Adrenal gland (tissue), 12 donors: ENCODE results near the gene CHST14. TPM values are rescaled to one million over a fixed set of nuclear protein-coding genes. Genes with fewer than 3 reads are reported as not detected.
A peak's percentile ranks its signal among the peaks of the same experiment; 100 is the strongest.
"Not testable (repeated sequence)": the region's sequence is repeated elsewhere in the genome, so short reads cannot be mapped to it uniquely, and the experiment has no call there.

Experiments used
- DNase-seq, 7 donors: peaks; one replicate each; pipeline ENCODE4 v3.0.0-alpha.2; 2019 to 2020
- H3K27ac ChIP-seq, 5 donors: fragments of 200-600 bp; sonication (generic) in 4 of 5; 1 replicate in 3 of 5; 2 replicates in 2 of 5; pipeline versions ENCODE4 v1.5.1 to v1.8.0; 2016 to 2020; ENCODE audit warnings: mild to moderate bottlenecking in 1 of 5
- H3K27me3 ChIP-seq: fragments of 200-600 bp; 2 replicates; pipeline ENCODE4 v1.8.0; 2021
- H3K36me3 ChIP-seq, 2 donors: fragments of 200-600 bp; replicated peaks in 1 of 2; 1 replicate in 1 of 2; 2 replicates in 1 of 2; pipeline versions ENCODE4 v1.5.1 to v1.8.0; 2018 to 2022
- H3K4me1 ChIP-seq, 2 donors: fragments of 200-600 bp; replicated peaks in 1 of 2; 1 replicate in 1 of 2; 2 replicates in 1 of 2; pipeline versions ENCODE4 v1.5.1 to v1.8.0; 2018 to 2021
- H3K4me3 ChIP-seq, 4 donors: fragments of 200-600 bp; sonication (generic) in 3 of 4; one replicate each; pipeline ENCODE4 v1.5.1; 2016 to 2018
- H3K9me3 ChIP-seq, 3 donors: fragments of 200-600 bp; sonication (generic) in 1 of 3; replicated peaks in 1 of 3; 1 replicate in 2 of 3; 2 replicates in 1 of 3; pipeline versions ENCODE4 v1.5.1 to v1.8.0; 2016 to 2021
- POLR2A ChIP-seq, 2 donors: fragments of 450-650 bp; IDR thresholded peaks; one replicate each; pipeline ENCODE4 v1.6.1; 2017; ENCODE audit warnings: antibody characterized with exemption in 2 of 2, mild to moderate bottlenecking in 2 of 2, moderate library complexity in 1 of 2
- WGBS, 4 donors: extraction: QIAGEN DNeasy Blood & Tissue Kit in 2 of 4; methylation state at CpG; one replicate each; pipeline versions ENCODE4 v1.1.5 to v1.1.7; 2013 to 2017; 5-methylcytosine and 5-hydroxymethylcytosine counted together
- intact Hi-C, 2 donors: fragments of 100-400 bp; cut with DNase I; formaldehyde crosslinking; loops; one replicate each; pipeline versions ENCODE4 v1.14.1 to v1.15.0; 2022 to 2023
- polyA plus RNA-seq, 3 donors: library from polyadenylated mRNA; stranded (reverse); fragments of 200-250 nt in 2 of 3; fragments of 350-450 nt in 1 of 3; fragmentation: Illumina TruSeq in 1 of 3; extraction: RNeasy Lipid Tissue Mini Kit (QIAGEN cat#74804) in 1 of 3; gene quantifications; one replicate each; pipeline ENCODE4 v1.2.3, GENCODE V29; 2013 to 2014
- total RNA-seq, 9 donors: library from RNA; depleted of rRNA in 4 of 9; stranded (reverse); fragments of >200 nt in 4 of 9; fragments of 120-200 nt in 1 of 9; fragmentation: NEBNext Ultra II Directional in 1 of 9; extraction: Animal tissue kit (Norgen Biotek cat#: 25700) in 1 of 9; gene quantifications; one replicate each; pipeline versions ENCODE4 v1.1.0 to v1.2.4, GENCODE V29; 2013 to 2023
- TF ChIP-seq, protein P1 (sequence below), 6 experiments: fragments of 450-650 bp in 4 of 6; fragments of 200-600 bp in 2 of 6; sonication (generic) in 1 of 6; IDR thresholded peaks; 1 replicate in 5 of 6; 2 replicates in 1 of 6; pipeline versions ENCODE4 v1.5.1 to v1.8.0; 2016 to 2021; ENCODE audit warnings: antibody characterized with exemption in 6 of 6, mild to moderate bottlenecking in 2 of 6, moderate library complexity in 1 of 6
- donor health status: healthy with polysubstance abuse.
- donor health status: Bipolar disorder and iron deficiency.
- donor health status: DM: yes; HTN: yes; CAD: no.
- donor health status: DM: no; HTN: no; CAD: no.
- donor health status: DM: no; HTN: no; CAD: no.
- donor health status: DM: yes; HTN: yes; CAD: no.

Gene CHST14
- total and polyA plus RNA-seq, 12 donors: 5.0 to 20.6 (median 10.0) TPM

- Histone ChIP-seq H3K4me1 (peaks cover 12 to 28% of the 10 kb centered on the region in 2 donors), H3K4me3 (no peak overlapping the region), H3K27me3 (no peaks in the 10 kb centered on the region), H3K9me3 (no peaks in the 10 kb centered on the region), H3K36me3 (no peaks in the 10 kb centered on the region), H3K27ac (no peak overlapping the region)
- no peak for DNase-seq
- no peak for TF ChIP-seq POLR2A (IDR thresholded peaks at IDR 0.05)
- TF ChIP-seq, protein P1, sequence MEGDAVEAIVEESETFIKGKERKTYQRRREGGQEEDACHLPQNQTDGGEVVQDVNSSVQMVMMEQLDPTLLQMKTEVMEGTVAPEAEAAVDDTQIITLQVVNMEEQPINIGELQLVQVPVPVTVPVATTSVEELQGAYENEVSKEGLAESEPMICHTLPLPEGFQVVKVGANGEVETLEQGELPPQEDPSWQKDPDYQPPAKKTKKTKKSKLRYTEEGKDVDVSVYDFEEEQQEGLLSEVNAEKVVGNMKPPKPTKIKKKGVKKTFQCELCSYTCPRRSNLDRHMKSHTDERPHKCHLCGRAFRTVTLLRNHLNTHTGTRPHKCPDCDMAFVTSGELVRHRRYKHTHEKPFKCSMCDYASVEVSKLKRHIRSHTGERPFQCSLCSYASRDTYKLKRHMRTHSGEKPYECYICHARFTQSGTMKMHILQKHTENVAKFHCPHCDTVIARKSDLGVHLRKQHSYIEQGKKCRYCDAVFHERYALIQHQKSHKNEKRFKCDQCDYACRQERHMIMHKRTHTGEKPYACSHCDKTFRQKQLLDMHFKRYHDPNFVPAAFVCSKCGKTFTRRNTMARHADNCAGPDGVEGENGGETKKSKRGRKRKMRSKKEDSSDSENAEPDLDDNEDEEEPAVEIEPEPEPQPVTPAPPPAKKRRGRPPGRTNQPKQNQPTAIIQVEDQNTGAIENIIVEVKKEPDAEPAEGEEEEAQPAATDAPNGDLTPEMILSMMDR (IDR thresholded peaks at IDR 0.05): no peak
- WGBS, 4 donors: 84 to 100% (median 94%) methylated on average over 2 of the region's 2 CpGs
- intact Hi-C loops: no loop called here
These were observed 20.7 kb upstream of the CHST14 start for GRCh38 chr15:40450047-40450446.

- Histone ChIP-seq H3K36me3 (no peaks in the 10 kb centered on the region), H3K4me1 (peaks cover 23 to 34% of the 10 kb centered on the region in 2 donors), H3K27ac (no peak overlapping the region), H3K4me3 (no peak overlapping the region), H3K27me3 (no peaks in the 10 kb centered on the region), H3K9me3 (no peaks in the 10 kb centered on the region)
- DNase-seq: no peak
- intact Hi-C loops: no loop called here
- no peak for TF ChIP-seq POLR2A (IDR thresholded peaks at IDR 0.05)
- TF ChIP-seq, protein P1 (IDR thresholded peaks at IDR 0.05): no peak
- 82 to 91% (median 85%) methylated on average over 3 of the region's 3 CpGs for WGBS, 4 donors
These were observed 19.1 kb upstream of the CHST14 start for GRCh38 chr15:40451527-40452158.

- H3K27me3 ChIP-seq: no peaks in the 10 kb centered on the region
- 63 to 77% (median 68%) methylated on average over 10 to 11 of the region's 11 CpGs for WGBS, 4 donors
- H3K4me1 ChIP-seq: peaks cover 28 to 42% of the 10 kb centered on the region in 2 donors
- intact Hi-C loops: no loop called here
- DNase-seq: no peak
- no peak overlapping the region for H3K4me3 ChIP-seq
- H3K36me3 ChIP-seq: no peaks in the 10 kb centered on the region
- no peaks in the 10 kb centered on the region for H3K9me3 ChIP-seq
- TF ChIP-seq, protein P1 (IDR thresholded peaks at IDR 0.05): no peak
- TF ChIP-seq POLR2A (IDR thresholded peaks at IDR 0.05): no peak
- H3K27ac ChIP-seq: no peak overlapping the region
These were observed 18.3 kb upstream of the CHST14 start for GRCh38 chr15:40452296-40453090.

DNA sequence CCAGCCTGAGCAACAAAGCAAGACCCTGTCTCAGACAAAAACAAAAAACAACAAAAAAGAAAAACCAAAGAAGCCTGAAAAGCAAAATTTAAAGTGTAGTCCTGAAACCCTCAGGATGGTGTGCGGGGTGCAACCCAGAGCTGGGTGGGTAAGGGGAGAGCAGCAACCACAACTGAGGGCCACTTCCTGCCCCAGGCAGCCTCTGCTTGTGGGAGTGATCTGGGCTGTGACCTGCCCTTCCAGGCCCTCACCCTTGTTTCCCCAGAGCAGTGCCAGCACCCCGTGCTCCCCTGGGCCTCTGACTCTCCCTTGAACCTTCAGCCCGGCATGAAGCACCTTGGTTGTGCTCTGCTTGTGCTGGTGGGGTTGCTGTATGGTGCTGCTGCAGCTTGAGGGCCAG, 16.8 kb upstream of the CHST14 start:
- peak overlapping the region in 2 of 5 donors; percentile 31 to 77 for H3K27ac ChIP-seq
- peaks cover 28 to 43% of the 10 kb centered on the region in 2 donors for H3K4me1 ChIP-seq
- H3K9me3 ChIP-seq, DNase-seq, H3K4me3 ChIP-seq, H3K36me3 ChIP-seq, intact Hi-C loops, H3K27me3 ChIP-seq: not testable (repeated sequence)
- WGBS, 4 donors: 58 to 94% (median 78%) methylated on average over 1 to 3 of the region's 3 CpGs
